OCI-M2 (cell line): ENCODE data around the gene SLC25A5.
"Not testable (repeated sequence)": the region's sequence is repeated elsewhere in the genome, so short reads cannot be mapped to it uniquely, and the experiment has no call there.

ENCODE experiments used
- DNase-seq: peaks from one replicate; lab custom pipeline; 2025; ENCODE audit not compliant: unreplicated experiment; lab: John Stamatoyannopoulos, UW

The SLC25A5 gene

GRCh38 chrX:119502727-119503483 is 34.7 kb downstream of the SLC25A5 start:
- no peak for DNase-seq

GRCh38 chrX:119503484-119503861 is 35.2 kb downstream of the SLC25A5 start:
- DNase-seq = no peak

- not testable (repeated sequence) for DNase-seq
These were observed 36.9 kb downstream of the SLC25A5 start for GRCh38 chrX:119505145-119505544.

GRCh38 chrX:119505945-119506344 is 37.7 kb downstream of the SLC25A5 start:
- DNase-seq = no peak

- DNase-seq = no peak
These were observed 39.0 kb downstream of the SLC25A5 start for GRCh38 chrX:119507206-119507605.

- DNase-seq = no peak
These were observed 44.0 kb downstream of the SLC25A5 start for GRCh38 chrX:119512146-119512800.

GRCh38 chrX:119516157-119516702 is 48.0 kb downstream of the SLC25A5 start:
- DNase-seq = no peak

- no peak for DNase-seq
These were observed 50.1 kb downstream of the SLC25A5 start for GRCh38 chrX:119518371-119518770.
